ENCODE data around the gene HHIPL1.

DNA sequence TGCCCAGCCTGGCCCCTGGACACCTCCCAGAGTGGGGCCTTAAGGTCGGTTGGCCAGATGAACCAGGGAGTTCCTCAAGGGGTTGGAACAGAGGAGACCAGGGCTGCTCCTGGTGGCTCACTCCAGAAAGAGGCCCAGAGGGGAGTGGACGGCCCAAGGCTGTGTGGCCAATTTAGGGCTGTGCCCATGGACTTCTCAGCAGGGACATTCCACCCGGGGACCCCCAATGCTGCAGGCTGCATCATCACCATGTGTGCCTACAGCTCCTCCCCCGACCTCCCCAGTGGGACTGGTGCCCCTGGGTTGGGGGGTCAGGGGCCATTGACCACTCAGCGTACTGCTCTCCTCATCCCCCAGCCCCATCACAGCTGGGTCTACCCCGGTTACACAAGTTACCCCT lies 21.6 kb downstream of the HHIPL1 start:
- TF ChIP-seq, protein P1, sequence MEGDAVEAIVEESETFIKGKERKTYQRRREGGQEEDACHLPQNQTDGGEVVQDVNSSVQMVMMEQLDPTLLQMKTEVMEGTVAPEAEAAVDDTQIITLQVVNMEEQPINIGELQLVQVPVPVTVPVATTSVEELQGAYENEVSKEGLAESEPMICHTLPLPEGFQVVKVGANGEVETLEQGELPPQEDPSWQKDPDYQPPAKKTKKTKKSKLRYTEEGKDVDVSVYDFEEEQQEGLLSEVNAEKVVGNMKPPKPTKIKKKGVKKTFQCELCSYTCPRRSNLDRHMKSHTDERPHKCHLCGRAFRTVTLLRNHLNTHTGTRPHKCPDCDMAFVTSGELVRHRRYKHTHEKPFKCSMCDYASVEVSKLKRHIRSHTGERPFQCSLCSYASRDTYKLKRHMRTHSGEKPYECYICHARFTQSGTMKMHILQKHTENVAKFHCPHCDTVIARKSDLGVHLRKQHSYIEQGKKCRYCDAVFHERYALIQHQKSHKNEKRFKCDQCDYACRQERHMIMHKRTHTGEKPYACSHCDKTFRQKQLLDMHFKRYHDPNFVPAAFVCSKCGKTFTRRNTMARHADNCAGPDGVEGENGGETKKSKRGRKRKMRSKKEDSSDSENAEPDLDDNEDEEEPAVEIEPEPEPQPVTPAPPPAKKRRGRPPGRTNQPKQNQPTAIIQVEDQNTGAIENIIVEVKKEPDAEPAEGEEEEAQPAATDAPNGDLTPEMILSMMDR (IDR thresholded peaks at IDR 0.05; ENCODE audit: insufficient read depth, low read length), result no peak
- TF ChIP-seq POLR2AphosphoS5 (IDR thresholded peaks at IDR 0.05; ENCODE audit: low read depth) (no peak), SPI1 (IDR thresholded peaks at IDR 0.05; ENCODE audit: borderline replicate concordance, low read depth) (no peak)
- TF ChIP-seq, protein P2, sequence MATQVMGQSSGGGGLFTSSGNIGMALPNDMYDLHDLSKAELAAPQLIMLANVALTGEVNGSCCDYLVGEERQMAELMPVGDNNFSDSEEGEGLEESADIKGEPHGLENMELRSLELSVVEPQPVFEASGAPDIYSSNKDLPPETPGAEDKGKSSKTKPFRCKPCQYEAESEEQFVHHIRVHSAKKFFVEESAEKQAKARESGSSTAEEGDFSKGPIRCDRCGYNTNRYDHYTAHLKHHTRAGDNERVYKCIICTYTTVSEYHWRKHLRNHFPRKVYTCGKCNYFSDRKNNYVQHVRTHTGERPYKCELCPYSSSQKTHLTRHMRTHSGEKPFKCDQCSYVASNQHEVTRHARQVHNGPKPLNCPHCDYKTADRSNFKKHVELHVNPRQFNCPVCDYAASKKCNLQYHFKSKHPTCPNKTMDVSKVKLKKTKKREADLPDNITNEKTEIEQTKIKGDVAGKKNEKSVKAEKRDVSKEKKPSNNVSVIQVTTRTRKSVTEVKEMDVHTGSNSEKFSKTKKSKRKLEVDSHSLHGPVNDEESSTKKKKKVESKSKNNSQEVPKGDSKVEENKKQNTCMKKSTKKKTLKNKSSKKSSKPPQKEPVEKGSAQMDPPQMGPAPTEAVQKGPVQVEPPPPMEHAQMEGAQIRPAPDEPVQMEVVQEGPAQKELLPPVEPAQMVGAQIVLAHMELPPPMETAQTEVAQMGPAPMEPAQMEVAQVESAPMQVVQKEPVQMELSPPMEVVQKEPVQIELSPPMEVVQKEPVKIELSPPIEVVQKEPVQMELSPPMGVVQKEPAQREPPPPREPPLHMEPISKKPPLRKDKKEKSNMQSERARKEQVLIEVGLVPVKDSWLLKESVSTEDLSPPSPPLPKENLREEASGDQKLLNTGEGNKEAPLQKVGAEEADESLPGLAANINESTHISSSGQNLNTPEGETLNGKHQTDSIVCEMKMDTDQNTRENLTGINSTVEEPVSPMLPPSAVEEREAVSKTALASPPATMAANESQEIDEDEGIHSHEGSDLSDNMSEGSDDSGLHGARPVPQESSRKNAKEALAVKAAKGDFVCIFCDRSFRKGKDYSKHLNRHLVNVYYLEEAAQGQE (IDR thresholded peaks at IDR 0.05; ENCODE audit: insufficient replicate concordance, low read depth), result no peak
